Measurements from ENCODE around the gene RGP1. TPM values are rescaled to one million over a fixed set of nuclear protein-coding genes. Genes with fewer than 3 reads are reported as not detected.

RGP1 gene
- total RNA-seq, 1 donor from 2014 or later = 11.2 TPM

DNA sequence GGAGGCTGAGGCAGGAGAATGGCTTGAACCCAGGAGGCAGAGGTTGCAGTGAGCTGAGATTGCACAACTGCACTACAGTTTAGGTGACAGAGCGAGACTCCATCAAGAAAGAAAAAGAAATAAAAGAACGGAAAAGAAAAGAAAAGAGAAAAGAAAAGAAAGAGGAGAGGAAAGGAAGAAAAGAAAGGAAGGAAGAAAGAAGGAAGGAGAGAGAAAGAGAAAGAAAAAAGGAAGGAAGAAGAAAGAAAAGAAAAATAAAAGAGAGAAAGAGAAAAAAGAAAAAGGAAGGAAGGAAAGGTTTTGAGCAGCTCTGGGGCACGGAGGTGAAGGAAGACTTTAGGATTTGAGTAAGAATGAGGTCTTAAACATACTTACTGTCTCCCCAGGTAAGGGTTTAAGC is 35.5 kb upstream of the RGP1 start:
- Mint-ChIP-seq H3K9me3 (no peaks in the 10 kb centered on the region), H3K4me3 (no peak overlapping the region), H3K27ac (no peak overlapping the region), H3K27me3 (ENCODE audit: insufficient read depth, low read depth) (peaks cover 6% of the 10 kb centered on the region), H3K36me3 (peaks cover 55% of the 10 kb centered on the region), H3K4me1 (no peaks in the 10 kb centered on the region)
- no peak for DNase-seq (ENCODE audit: low spot score)
- H4K20me1 ChIP-seq (ENCODE audit: low read depth) = no peaks in the 10 kb centered on the region
- H3K4me2 ChIP-seq = no peak overlapping the region
- no peak overlapping the region for H3K27ac ChIP-seq
- no peaks in the 10 kb centered on the region for H3K9me3 ChIP-seq (ENCODE audit: low read depth)
- H3K36me3 ChIP-seq = no peaks in the 10 kb centered on the region
- no peaks in the 10 kb centered on the region for H3K79me2 ChIP-seq (ENCODE audit: low read depth)
- no peak overlapping the region for H2AFZ ChIP-seq (replicated peaks)
- no peak overlapping the region for H3K9ac ChIP-seq
- no peaks in the 10 kb centered on the region for H3F3A ChIP-seq (ENCODE audit: low read depth)
- no peaks in the 10 kb centered on the region for H3K4me1 ChIP-seq
- TF ChIP-seq, protein P1, sequence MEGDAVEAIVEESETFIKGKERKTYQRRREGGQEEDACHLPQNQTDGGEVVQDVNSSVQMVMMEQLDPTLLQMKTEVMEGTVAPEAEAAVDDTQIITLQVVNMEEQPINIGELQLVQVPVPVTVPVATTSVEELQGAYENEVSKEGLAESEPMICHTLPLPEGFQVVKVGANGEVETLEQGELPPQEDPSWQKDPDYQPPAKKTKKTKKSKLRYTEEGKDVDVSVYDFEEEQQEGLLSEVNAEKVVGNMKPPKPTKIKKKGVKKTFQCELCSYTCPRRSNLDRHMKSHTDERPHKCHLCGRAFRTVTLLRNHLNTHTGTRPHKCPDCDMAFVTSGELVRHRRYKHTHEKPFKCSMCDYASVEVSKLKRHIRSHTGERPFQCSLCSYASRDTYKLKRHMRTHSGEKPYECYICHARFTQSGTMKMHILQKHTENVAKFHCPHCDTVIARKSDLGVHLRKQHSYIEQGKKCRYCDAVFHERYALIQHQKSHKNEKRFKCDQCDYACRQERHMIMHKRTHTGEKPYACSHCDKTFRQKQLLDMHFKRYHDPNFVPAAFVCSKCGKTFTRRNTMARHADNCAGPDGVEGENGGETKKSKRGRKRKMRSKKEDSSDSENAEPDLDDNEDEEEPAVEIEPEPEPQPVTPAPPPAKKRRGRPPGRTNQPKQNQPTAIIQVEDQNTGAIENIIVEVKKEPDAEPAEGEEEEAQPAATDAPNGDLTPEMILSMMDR (IDR thresholded peaks at IDR 0.05) = no peak
- no peak for TF ChIP-seq EZH2 (IDR thresholded peaks at IDR 0.05)
- TF ChIP-seq EZH2phosphoT487 (IDR thresholded peaks at IDR 0.05) = no peak
- H3K4me3 ChIP-seq = no peak overlapping the region
- H3K27me3 ChIP-seq = no peaks in the 10 kb centered on the region

DNA sequence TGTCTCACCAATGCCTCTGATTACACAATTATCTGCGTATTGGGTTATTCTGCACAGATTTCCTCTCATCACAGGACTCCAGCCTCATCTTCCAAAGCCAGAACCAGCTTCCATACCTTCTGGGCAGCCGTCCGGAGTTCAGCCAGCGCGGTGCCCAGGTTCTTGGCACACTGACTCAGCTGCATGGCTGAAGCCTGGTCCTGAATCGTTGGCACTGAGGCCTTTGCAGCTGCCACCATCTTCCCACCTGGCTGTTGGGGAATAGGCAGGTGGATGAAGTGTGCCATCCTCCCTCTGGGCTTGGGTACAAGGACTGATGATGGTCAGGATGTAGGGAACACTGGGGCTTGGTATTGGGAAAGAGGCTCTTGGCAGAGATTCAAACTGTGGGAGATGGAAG is 35.0 kb upstream of the RGP1 start:
- Mint-ChIP-seq H3K4me3 (no peak overlapping the region), H3K36me3 (peaks cover 54% of the 10 kb centered on the region), H3K4me1 (no peaks in the 10 kb centered on the region), H3K9me3 (no peaks in the 10 kb centered on the region), H3K27ac (no peak overlapping the region), H3K27me3 (ENCODE audit: insufficient read depth, low read depth) (peaks cover 6% of the 10 kb centered on the region)
- H3K4me1 ChIP-seq = no peaks in the 10 kb centered on the region
- H3F3A ChIP-seq (ENCODE audit: low read depth) = no peaks in the 10 kb centered on the region
- no peaks in the 10 kb centered on the region for H3K36me3 ChIP-seq
- no peak overlapping the region for H3K4me3 ChIP-seq
- no peak overlapping the region for H2AFZ ChIP-seq (replicated peaks)
- no peak overlapping the region for H3K27ac ChIP-seq
- TF ChIP-seq EZH2 (IDR thresholded peaks at IDR 0.05) (no peak), EZH2phosphoT487 (IDR thresholded peaks at IDR 0.05) (no peak)
- TF ChIP-seq, protein P1 (IDR thresholded peaks at IDR 0.05) = no peak
- H3K79me2 ChIP-seq (ENCODE audit: low read depth) = no peaks in the 10 kb centered on the region
- no peaks in the 10 kb centered on the region for H3K9me3 ChIP-seq (ENCODE audit: low read depth)
- no peak for DNase-seq (ENCODE audit: low spot score)
- H3K4me2 ChIP-seq = no peak overlapping the region
- no peaks in the 10 kb centered on the region for H3K27me3 ChIP-seq
- H3K9ac ChIP-seq = no peak overlapping the region
- no peaks in the 10 kb centered on the region for H4K20me1 ChIP-seq (ENCODE audit: low read depth)

DNA sequence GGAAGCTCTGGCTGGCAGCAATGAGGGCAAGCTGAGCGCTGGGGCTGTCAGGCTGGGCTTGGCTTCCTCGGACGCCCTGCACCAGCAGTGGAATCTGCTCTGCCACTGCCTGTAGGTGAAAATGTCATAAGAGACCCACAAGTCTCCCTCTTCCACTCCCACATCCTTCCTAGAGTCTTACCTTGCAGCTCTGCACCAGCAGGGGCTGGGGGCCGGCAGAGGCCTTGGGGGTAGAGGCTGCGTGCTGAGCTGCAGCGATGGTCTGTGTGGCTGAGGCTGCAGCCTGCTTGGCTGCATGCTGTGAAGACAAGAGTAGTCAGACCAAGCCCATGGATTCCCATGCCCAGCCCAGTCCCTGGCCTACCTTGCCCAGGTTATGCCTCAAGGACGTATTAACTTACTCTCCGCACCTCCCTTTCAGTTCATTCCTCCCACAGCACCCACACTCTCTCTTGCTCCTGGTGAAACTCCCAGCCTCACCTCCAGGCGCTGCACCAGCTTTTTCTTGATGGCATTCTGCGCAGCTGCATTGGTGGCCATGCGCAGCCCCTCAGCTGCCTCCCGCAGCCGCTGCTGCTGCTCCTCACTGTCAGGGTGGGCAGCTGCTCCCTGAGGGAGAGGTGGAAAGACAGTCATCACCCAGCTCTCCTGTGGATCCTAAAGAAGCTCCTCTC is 34.4 kb upstream of the RGP1 start:
- H3K27me3 Mint-ChIP-seq (ENCODE audit: insufficient read depth, low read depth) = peaks cover 6% of the 10 kb centered on the region
- no peaks in the 10 kb centered on the region for H3K27me3 ChIP-seq
- no peaks in the 10 kb centered on the region for H3F3A ChIP-seq (ENCODE audit: low read depth)
- H3K4me1 Mint-ChIP-seq = no peaks in the 10 kb centered on the region
- TF ChIP-seq EZH2phosphoT487 (IDR thresholded peaks at IDR 0.05) (no peak), EZH2 (IDR thresholded peaks at IDR 0.05) (no peak)
- TF ChIP-seq, protein P1 (IDR thresholded peaks at IDR 0.05) = no peak
- H3K36me3 Mint-ChIP-seq = peaks cover 60% of the 10 kb centered on the region
- no peak overlapping the region for H2AFZ ChIP-seq (replicated peaks)
- H3K4me3 Mint-ChIP-seq = no peak overlapping the region
- no peaks in the 10 kb centered on the region for H3K9me3 ChIP-seq (ENCODE audit: low read depth)
- no peak overlapping the region for H3K9ac ChIP-seq
- no peak overlapping the region for H3K27ac Mint-ChIP-seq
- no peaks in the 10 kb centered on the region for H4K20me1 ChIP-seq (ENCODE audit: low read depth)
- H3K4me1 ChIP-seq = no peaks in the 10 kb centered on the region
- no peaks in the 10 kb centered on the region for H3K36me3 ChIP-seq
- H3K4me2 ChIP-seq = no peak overlapping the region
- no peak overlapping the region for H3K27ac ChIP-seq
- no peaks in the 10 kb centered on the region for H3K79me2 ChIP-seq (ENCODE audit: low read depth)
- DNase-seq (ENCODE audit: low spot score) = no peak
- H3K4me3 ChIP-seq = no peak overlapping the region
- H3K9me3 Mint-ChIP-seq = no peaks in the 10 kb centered on the region

Measured in neural progenitor cell (in vitro differentiated cells).